ENCODE measurements around the gene OR5D18. TPM values are rescaled to one million over a fixed set of nuclear protein-coding genes. Genes with fewer than 3 reads are reported as not detected.
"Not testable (repeated sequence)": the region's sequence is repeated elsewhere in the genome, so short reads cannot be mapped to it uniquely, and the experiment has no call there.

The OR5D18 gene
- not detected for polyA plus RNA-seq (ENCODE audit: insufficient read length in 4 of 4)

DNA sequence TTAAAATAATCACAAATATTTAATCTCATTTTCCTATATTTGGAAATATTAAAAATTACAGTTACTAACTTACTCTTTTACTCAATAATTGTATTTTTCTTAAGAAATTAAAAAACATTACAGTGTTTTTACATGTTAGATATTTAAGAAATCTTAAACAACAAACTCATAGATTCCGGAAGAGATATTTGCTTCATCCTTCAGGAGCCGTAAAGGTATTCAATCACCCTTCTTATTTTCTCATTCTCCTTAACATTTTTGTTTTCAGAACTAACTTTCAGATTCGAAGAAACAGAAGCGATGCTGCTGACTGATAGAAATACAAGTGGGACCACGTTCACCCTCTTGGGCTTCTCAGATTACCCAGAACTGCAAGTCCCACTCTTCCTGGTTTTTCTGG is at the start of gene OR5D18:
TSS of gene OR5D18 (plus strand) at position 301 of the 400 bp plus-strand sequence. CDS start at position 301, 0 bp downstream.
- no peak for DNase-seq (ENCODE audit: low read depth in 4 of 4, low spot score in 2 of 4)

DNA sequence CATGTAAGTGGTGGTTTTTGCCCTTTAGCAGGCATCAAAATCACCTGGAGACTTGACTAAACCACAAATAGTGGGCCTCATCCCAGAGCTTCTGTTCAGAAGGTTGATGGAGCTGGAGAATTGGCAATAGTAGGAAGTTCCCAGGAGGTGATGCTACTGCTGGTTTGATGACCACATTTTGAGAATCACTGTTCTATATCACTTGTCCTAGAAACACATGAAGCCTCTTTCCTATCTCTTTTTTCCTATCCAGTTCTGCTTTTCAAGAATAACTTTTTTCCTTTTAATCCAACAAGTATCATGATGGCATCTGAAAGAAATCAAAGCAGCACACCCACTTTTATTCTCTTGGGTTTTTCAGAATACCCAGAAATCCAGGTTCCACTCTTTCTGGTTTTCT is 46.3 kb upstream of the OR5D18 start, which contains the start of gene OR5D13:
TSS of gene OR5D13 (plus strand) at position 301 of the 400 bp plus-strand sequence. CDS start at position 301, 0 bp downstream.
- no peak for DNase-seq (ENCODE audit: low read depth in 4 of 4, low spot score in 2 of 4)

DNA sequence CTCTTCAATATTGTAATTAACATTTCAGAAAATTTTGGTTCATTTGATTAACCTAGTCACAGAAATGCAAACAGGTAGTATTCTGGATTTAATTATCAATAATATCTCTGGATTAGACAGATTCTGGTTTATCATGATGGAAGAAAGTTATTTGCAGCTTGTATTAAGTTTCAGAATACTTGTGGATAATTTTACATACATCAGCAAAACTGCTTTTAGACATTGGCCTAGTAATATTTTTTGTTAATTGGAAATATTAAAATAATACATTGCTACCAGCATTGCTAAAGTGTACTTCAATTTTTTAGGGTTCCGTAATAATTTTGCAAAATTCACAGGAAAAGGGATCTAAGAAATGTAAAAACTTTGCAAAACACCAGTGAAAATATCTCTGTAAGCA is 27.8 kb upstream of the OR5D18 start:
- DNase-seq (ENCODE audit: low read depth in 4 of 4, low spot score in 2 of 4), result no peak

DNA sequence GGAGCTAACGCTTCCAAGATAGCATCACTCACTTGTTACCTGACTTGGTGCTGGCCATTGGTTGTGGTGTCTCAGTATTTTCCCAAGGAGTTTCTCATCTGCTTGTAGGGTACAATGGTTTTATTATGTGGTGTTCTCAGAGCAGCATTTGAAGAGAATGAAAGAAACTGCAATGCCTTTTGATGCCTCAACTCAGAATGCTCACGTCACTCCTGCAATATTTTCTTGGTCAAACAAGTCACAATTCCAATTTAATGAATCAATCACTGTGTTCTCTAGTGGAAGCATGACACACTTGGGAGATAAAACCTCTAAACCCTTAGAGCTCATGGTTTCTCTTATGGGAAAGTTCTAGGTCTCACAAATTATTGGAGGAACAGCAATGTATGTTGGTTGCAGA is 26.1 kb upstream of the OR5D18 start:
- DNase-seq (ENCODE audit: low read depth in 4 of 4, low spot score in 2 of 4), result no peak

DNA sequence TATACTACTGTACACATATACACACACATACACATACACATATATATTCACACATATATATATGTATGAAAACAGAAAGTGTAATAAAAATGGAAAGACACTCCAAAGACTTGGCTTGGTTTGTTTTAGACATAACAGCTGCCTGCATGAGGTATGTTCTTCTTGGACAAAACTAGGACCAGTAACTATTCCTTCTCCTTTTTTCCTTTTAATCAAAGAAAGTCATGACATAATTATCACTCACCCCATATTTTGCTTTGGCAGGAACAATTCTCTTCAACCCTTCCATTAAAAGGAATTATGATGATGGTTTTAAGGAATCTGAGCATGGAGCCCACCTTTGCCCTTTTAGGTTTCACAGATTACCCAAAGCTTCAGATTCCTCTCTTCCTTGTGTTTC is 24.2 kb upstream of the OR5D18 start, which contains the start of gene OR5D14:
TSS of gene OR5D14 (plus strand) at position 301 of the 400 bp plus-strand sequence. CDS start at position 301, 0 bp downstream.
- DNase-seq (ENCODE audit: low read depth in 4 of 4, low spot score in 2 of 4), result no peak

DNA sequence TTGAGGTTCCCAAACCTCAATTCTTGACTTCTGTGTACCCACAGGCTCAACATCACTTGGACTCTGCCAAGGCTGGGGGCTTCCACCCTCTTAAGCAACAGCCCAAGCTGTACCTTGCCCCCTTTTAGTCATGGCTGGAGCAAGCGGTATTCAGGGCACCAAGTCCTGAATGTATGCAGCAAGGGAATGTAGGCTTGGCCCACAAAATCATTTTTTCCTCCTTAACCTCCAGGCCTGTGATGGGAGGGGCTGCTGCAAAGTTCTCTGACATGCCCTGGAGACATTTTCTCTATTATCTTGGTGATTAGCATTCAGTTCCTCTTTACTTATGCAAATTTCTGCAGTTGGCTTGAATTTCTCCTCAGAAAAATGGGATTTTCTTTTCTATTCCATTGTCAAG is 13.2 kb upstream of the OR5D18 start:
- no peak for DNase-seq (ENCODE audit: low read depth in 4 of 4, low spot score in 2 of 4)

DNA sequence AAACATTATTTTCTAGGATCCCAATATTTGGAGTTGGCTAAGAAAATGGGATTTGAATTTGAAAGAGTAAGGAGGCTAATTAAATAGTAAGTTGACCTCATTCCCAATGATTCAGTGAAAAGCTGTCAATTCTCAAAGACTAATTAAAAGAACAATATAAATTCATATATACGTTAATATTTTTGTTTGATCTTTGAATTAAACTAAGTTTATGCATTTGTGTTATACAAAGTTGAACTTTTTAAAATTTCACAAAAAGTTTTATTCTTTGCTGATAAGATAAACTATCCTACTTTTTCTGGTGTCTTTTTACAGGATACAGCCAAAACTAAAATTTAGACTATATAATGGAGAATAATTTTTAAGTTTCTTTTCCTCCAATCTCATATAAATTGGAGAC is 8.4 kb upstream of the OR5D18 start, which contains the start of gene OR5L1:
TSS of gene OR5L1 (plus strand) at position 301 of the 400 bp plus-strand sequence. CDS start 100 bp downstream, outside the sequence.
- DNase-seq (ENCODE audit: low read depth in 4 of 4, low spot score in 2 of 4), result no peak

DNA sequence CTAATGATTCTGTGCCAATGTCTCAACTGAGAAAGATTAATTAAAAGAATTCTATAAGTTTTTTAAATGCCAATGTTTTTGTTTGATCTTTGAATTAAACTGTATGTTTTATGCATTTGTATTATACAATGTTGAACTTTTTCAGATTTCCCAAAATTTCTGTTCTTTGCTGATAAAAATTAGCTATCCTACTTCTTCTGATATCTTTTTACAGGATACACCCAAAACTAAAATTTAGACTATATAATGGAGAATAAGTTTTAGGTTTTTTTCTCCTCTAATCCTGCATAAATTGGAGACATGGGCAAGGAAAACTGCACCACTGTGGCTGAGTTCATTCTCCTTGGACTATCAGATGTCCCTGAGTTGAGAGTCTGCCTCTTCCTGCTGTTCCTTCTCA is 7.5 kb downstream of the OR5D18 start, which contains the start of gene OR5L2:
TSS of gene OR5L2 (plus strand) at position 301 of the 400 bp plus-strand sequence. CDS start at position 301, 0 bp downstream.
- DNase-seq (ENCODE audit: low read depth in 4 of 4, low spot score in 2 of 4), result no peak

DNA sequence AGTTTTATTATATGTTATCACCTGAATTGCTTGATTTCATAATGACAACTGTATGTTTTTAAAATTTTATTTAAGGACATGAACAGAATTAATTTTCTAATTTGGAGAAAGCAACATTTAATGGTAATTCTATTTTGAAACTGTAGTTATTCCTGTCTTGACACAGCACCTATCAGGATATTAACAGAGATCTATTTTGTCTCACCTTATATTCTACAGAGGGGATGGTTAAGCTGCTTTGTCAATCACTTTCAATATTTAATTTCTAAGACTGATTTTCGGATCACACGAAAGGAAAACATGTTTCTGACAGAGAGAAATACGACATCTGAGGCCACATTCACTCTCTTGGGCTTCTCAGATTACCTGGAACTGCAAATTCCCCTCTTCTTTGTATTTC is 19.0 kb downstream of the OR5D18 start, which contains the start of gene OR5D16:
TSS of gene OR5D16 (plus strand) at position 301 of the 400 bp plus-strand sequence. CDS start at position 301, 0 bp downstream.
- DNase-seq (ENCODE audit: low read depth in 4 of 4, low spot score in 2 of 4), result no peak

DNA sequence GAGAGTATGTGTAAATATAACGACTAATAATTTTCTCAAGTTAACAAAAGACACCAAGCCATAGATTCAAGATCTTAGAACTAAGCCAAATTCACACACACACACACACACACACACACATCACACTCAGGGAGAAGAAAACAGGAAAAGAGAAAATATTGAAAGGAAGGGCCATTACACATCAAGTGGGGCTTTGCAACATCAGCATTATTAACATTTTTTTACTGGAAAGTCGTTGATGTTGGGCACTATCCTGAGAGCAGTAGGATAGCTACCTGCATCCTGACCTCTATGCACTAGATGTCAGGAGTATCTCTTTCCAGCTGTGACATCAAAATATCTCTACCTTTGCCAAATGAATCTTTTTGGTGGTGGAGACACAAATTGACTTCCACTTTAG is 28.0 kb downstream of the OR5D18 start:
- DNase-seq (ENCODE audit: low read depth in 4 of 4, low spot score in 2 of 4), result no peak

DNA sequence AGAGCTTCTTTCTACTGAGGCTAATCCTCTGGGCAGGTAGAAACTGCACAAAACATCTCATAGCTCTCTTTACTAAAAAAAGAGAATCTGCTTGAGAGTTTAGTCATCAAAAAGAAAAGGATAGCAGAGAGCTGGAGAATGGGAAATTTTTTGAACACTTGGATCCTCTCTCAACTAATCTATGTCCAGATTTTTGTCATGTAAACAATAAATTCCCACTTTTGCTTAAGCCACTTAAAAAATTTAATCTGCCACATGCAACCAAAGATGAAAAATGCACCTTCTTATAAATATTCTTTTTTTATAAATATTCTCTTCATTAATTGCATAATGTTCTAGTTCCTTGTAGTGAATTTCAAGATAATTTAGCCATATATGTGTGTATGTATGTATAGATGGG is 29.6 kb downstream of the OR5D18 start:
- no peak for DNase-seq (ENCODE audit: low read depth in 4 of 4, low spot score in 2 of 4)

DNA sequence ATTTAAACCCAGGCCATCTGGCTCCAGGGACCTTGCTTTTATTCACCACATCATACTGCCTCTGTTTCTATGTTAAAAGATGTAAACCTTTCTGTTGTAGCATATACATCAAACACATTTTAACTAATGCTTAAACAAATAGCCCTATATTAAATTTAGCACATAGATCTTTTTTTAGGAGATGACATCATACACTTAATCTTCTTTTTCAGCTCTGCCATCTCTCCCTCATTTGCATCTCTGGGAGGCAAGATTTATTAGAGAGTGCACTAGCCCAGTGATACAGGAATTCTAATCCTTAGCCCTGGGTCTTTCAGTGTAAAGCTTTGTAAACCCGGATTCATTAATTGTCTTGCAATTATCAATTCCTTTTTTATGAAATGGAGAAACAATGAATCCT is 32.7 kb downstream of the OR5D18 start:
- DNase-seq (ENCODE audit: low read depth in 4 of 4, low spot score in 2 of 4), result no peak

DNA sequence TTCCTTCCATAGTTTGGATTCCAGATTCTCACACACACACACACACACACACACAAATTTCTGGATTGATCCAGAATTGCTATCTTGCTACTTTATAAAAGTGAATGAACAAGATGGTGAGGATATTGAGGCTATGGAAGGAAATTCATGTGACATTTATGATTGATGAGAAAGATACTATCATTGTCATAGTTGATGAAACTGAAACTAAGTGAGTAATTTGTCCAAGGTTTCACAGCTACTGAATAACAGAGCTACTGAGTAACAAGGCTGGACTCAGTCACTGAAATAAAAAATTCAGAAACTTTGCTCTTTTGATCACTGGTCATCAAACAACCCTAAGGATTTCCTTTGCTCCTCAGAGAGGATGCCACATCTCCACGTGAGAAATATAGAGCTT is 35.3 kb downstream of the OR5D18 start:
- DNase-seq (ENCODE audit: low read depth in 4 of 4, low spot score in 2 of 4), result no peak

DNA sequence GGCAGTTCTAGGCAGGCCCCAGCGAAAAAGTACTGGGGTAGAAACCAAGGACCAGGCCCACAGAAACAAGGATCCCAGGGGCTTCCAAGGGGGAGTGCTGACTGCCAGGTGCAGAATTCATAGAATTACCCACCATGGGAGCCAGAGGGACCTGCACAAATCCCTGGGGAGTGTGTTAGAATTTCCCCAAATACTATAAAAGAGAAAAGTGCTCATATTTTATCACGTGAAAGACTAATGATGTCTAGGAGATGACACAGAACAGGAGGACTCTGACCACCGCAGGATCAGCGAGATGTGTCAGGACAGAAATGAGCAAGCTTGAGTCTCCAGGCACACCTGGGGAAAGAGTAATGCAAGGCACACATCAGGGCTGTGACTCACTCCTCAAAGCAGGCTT is 47.9 kb downstream of the OR5D18 start:
- DNase-seq (ENCODE audit: low read depth in 4 of 4, low spot score in 2 of 4), result not testable (repeated sequence)

Other genes starting within 250 kb of the OR5D18 start
- gene OR4C16, start 247.5 kb upstream of the OR5D18 start, polyA plus RNA-seq (ENCODE audit: insufficient read length in 4 of 4), result not detected
- not detected for gene OR4C11, start 212.0 kb upstream of the OR5D18 start, polyA plus RNA-seq (ENCODE audit: insufficient read length in 4 of 4)
- under 1 TPM; 0.08 to 0.17 (median 0.12) TPM for gene OR4P4, start 184.5 kb upstream of the OR5D18 start, polyA plus RNA-seq (ENCODE audit: insufficient read length in 4 of 4)
- not detected for gene OR4S2, start 171.3 kb upstream of the OR5D18 start, polyA plus RNA-seq (ENCODE audit: insufficient read length in 4 of 4)
- gene OR4C6, start 157.4 kb upstream of the OR5D18 start, polyA plus RNA-seq (ENCODE audit: insufficient read length in 4 of 4), result not detected
- not detected for gene OR5D13, start 46.2 kb upstream of the OR5D18 start, polyA plus RNA-seq (ENCODE audit: insufficient read length in 4 of 4)
- not detected for gene OR5D14, start 24.1 kb upstream of the OR5D18 start, polyA plus RNA-seq (ENCODE audit: insufficient read length in 4 of 4)
- gene OR5L1, start 8.3 kb upstream of the OR5D18 start, polyA plus RNA-seq (ENCODE audit: insufficient read length in 4 of 4), result not detected
- gene OR5L2, start 7.6 kb downstream of the OR5D18 start, polyA plus RNA-seq (ENCODE audit: insufficient read length in 4 of 4), result not detected
- not detected for gene OR5D16, start 19.1 kb downstream of the OR5D18 start, polyA plus RNA-seq (ENCODE audit: insufficient read length in 4 of 4)
- gene TRIM51, start 63.7 kb downstream of the OR5D18 start, polyA plus RNA-seq (ENCODE audit: insufficient read length in 4 of 4), result not detected
- not detected for gene OR5W2, start 95.0 kb downstream of the OR5D18 start, polyA plus RNA-seq (ENCODE audit: insufficient read length in 4 of 4)
- gene OR5I1, start 116.8 kb downstream of the OR5D18 start, polyA plus RNA-seq (ENCODE audit: insufficient read length in 4 of 4), result not detected
- gene OR10AG1, start 150.3 kb downstream of the OR5D18 start, polyA plus RNA-seq (ENCODE audit: insufficient read length in 4 of 4), result not detected
- gene OR5F1, start 175.0 kb downstream of the OR5D18 start, polyA plus RNA-seq (ENCODE audit: insufficient read length in 4 of 4), result not detected
- under 1 TPM in 3 of 4 donors, not detected in 1; 0.03 to 0.09 (median 0.09) TPM for gene OR5AS1, start 208.0 kb downstream of the OR5D18 start, polyA plus RNA-seq (ENCODE audit: insufficient read length in 4 of 4)

Measured in left renal cortex interstitium (tissue), 4 donors.